ENCODE measurements around the gene CLCNKB.

DNA sequence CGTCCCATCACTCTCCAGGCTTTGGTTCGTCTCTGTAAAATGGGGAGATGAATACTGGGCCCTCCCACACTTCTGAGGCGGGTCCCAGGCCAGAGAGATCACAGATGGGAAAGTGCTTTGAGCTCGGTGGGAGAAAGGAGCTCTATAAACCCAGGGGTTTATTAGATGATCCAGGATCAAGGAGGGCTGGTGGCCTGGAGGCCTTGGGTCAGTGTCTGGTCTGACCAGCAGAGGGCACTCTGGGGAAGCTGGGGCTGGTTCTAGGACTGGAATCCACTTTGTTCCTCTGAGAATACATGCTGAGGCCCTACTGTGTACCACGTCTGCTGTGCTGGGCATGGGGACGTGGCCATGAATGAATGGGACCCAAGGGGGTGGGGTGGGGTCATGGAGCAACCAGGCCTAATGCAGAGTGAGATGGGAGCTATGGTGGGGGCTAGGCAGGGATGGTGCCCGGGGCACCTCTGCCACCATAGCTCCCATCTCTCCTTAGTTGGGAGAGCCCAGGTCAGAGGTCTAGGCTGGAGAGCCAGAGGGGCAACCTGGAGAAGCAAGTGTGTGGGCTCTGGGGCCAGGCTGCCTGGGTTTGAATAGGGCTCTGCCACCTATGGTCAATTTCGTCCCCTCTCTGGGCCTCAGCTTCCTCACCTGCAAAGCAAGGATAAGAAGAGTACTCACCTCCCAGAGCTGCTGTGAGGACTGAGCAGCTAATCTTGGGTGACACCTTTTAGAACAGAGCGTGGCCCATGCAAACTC, 38.9 kb downstream of the CLCNKB start:
- TF ChIP-seq CTCF (IDR thresholded peaks at IDR 0.05) (peak; percentile 97), REST (IDR thresholded peaks at IDR 0.05; ENCODE audit: insufficient read depth in 1 of 2, low read depth in 2 of 2, low read length in 1 of 2) (no peak), TCF7L2 (IDR thresholded peaks at IDR 0.05; ENCODE audit: low read depth, low read length) (no peak), POLR2AphosphoS5 (IDR thresholded peaks at IDR 0.05; ENCODE audit: low read depth, low read length) (no peak)
